SJSA1 (cell line): Measurements from ENCODE around the gene MTG2. TPM values are rescaled to one million over a fixed set of nuclear protein-coding genes. Genes with fewer than 3 reads are reported as not detected.

ENCODE experiments used
- DNase-seq, 2 experiments: peaks; one replicate each; pipeline ENCODE4 v3.0.0-alpha.2; 2015 to 2020; ENCODE audit warnings: low spot score in 2 of 2, low read depth in 1 of 2
- H3K27ac ChIP-seq: fragments of 250-450 bp; sonication (Bioruptor Pico); 2 replicates; pipeline ENCODE4 v1.5.1; 2020; ENCODE audit warnings: mild to moderate bottlenecking, moderate library complexity
- H3K27me3 ChIP-seq: fragments of 250-450 bp; sonication (Bioruptor Pico); replicated peaks from 2 replicates; pipeline ENCODE4 v1.5.1; 2020; ENCODE audit warnings: mild to moderate bottlenecking, moderate library complexity
- H3K36me3 ChIP-seq: fragments of 250-450 bp; sonication (Bioruptor Pico); 2 replicates; pipeline ENCODE4 v1.5.1; 2020; ENCODE audit warnings: mild to moderate bottlenecking
- H3K4me1 ChIP-seq: fragments of 250-450 bp; sonication (Bioruptor Pico); replicated peaks from 2 replicates; pipeline ENCODE4 v1.6.1; 2021; ENCODE audit warnings: mild to moderate bottlenecking
- H3K4me3 ChIP-seq: fragments of 250-450 bp; sonication (Bioruptor Pico); 2 replicates; pipeline ENCODE4 v1.5.1; 2020; ENCODE audit warnings: mild to moderate bottlenecking
- H3K9me3 ChIP-seq: fragments of 250-450 bp; sonication (Bioruptor Pico); replicated peaks from 2 replicates; pipeline ENCODE4 v1.5.1; 2020; ENCODE audit warnings: mild to moderate bottlenecking
- total RNA-seq: library from RNA; depleted of rRNA; stranded (reverse); fragments of >200 nt; shearing (Covaris generic); gene quantifications from 2 replicates; pipeline ENCODE4 v1.2.3, GENCODE V29; 2014; rRNA removed

Gene MTG2
- total RNA-seq, 1 experiment from 2014 or later: 23.9 TPM

DNA sequence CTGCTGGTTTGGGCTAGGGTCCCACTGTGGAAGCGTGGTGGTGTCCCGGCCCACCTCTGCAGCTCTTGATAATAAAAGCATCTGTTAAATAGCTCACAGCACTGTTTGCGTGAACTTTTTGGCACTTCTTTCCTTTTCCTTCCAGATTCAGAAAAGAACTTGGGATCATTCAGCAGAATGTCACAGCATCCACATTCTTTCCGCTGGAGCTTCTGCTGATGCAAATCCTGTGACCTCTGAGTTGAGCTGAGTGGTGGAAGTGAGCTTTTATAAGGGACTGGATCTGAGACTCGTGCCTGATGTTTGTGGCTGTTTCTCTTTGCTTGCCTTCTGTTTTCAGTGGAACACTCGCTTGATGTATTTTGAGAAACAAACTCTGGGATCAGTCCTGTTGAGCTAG, 59.3 kb downstream of the MTG2 start:
- peaks cover 7% of the 10 kb centered on the region; the same call in 1 of the 2 replicates for H3K36me3 ChIP-seq
- H3K27me3 ChIP-seq: no peaks in the 10 kb centered on the region
- no peak for DNase-seq
- peaks cover 8% of the 10 kb centered on the region for H3K4me1 ChIP-seq
- no peak overlapping the region for H3K27ac ChIP-seq
- no peak overlapping the region for H3K4me3 ChIP-seq
- H3K9me3 ChIP-seq: no peaks in the 10 kb centered on the region

DNA sequence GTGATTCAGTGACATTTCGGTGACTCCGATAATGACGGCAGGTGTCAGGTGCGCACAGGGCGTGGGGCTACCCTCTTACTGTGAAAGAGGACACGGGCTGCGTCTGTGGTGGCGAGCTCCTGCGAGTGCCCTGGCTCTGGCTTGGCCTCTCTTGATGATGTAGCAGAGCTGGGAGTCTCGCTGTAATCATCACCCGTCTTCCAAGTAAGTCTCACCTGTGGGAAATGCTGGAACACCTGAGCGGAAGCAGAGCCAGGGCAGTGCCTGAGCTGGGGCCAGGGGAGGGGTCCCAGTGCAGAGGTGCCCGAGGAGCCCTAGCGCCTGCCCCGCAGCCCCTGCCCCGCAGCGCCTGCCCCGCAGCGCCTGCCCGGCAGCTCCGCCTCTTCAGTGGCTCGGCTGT, 60.3 kb downstream of the MTG2 start:
- Histone ChIP-seq H3K27ac (no peak overlapping the region), H3K4me3 (no peak overlapping the region), H3K36me3 (peaks cover 7% of the 10 kb centered on the region; the same call in 1 of the 2 replicates), H3K9me3 (no peaks in the 10 kb centered on the region), H3K27me3 (no peaks in the 10 kb centered on the region), H3K4me1 (peaks cover 4% of the 10 kb centered on the region; the same call in 1 of the 2 replicates)
- DNase-seq: no peak

DNA sequence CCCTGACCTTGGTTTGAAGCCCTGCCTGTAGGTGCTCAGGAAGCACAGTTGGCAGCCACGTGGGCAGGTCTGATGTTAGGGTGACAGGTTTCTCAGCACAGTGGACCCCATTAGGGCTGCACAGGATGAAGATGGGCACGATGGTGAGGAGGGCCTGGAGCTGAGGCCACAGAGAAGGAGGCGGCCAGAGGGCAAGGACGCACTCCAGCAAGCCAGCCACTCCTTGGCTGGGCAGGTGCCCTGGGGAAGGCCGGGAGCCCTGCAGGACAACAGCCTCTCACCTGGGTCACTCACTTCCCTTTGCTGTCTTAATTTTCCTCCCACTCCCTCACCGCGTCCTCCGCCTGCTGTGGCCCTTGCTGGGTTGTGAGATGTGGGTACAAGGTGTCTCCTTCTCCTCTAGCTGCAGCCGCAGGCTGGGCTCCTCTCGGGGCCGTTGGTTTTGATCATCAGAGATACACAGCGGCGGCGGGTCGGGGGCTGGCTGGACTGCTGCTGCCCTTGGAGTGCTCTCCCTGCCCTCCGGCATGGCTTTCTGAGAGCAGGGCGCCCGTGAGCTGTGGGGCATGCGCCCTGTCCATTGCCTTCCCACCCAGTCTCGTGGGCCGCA, 61.2 kb downstream of the MTG2 start:
- H3K27me3 ChIP-seq: no peaks in the 10 kb centered on the region
- no peak overlapping the region for H3K27ac ChIP-seq
- DNase-seq: no peak
- H3K9me3 ChIP-seq: no peaks in the 10 kb centered on the region
- peaks cover 4% of the 10 kb centered on the region; the same call in 1 of the 2 replicates for H3K4me1 ChIP-seq
- peaks cover 7% of the 10 kb centered on the region; the same call in 1 of the 2 replicates for H3K36me3 ChIP-seq
- no peak overlapping the region for H3K4me3 ChIP-seq

DNA sequence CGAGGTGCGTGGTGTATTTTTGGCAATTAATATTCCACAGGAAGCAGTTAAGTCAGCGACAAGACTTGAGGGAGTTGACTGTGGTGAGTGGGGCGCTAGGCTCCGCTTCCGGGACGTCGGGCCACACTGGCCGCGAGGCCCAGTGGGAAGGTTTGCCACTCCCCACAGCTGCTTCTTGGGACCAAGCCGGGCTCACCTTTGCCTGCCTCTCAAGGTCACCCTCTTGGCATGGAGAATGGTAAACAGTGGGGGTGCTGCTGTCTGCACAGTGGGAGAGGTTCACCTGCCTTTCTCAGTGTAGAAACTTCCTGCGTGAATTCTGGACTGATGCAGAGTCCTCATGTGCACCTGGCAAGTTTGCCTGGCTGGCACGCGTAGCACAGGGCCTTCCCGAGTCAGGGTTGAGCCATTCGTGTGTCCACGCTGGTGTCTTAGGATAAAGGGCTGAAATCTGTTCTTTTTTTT, 61.8 kb downstream of the MTG2 start:
- Histone ChIP-seq H3K36me3 (peaks cover 7% of the 10 kb centered on the region; the same call in 1 of the 2 replicates), H3K9me3 (no peaks in the 10 kb centered on the region), H3K4me3 (no peak overlapping the region), H3K27me3 (no peaks in the 10 kb centered on the region), H3K27ac (no peak overlapping the region), H3K4me1 (no peaks in the 10 kb centered on the region)
- DNase-seq: no peak

GRCh38 chr20:62245911-62246280, 63.1 kb downstream of the MTG2 start:
- DNase-seq: no peak
- H3K36me3 ChIP-seq: peaks cover 4% of the 10 kb centered on the region; the same call in 1 of the 2 replicates
- no peaks in the 10 kb centered on the region for H3K4me1 ChIP-seq
- no peak overlapping the region for H3K27ac ChIP-seq
- H3K27me3 ChIP-seq: no peaks in the 10 kb centered on the region
- H3K4me3 ChIP-seq: no peak overlapping the region
- no peaks in the 10 kb centered on the region for H3K9me3 ChIP-seq

DNA sequence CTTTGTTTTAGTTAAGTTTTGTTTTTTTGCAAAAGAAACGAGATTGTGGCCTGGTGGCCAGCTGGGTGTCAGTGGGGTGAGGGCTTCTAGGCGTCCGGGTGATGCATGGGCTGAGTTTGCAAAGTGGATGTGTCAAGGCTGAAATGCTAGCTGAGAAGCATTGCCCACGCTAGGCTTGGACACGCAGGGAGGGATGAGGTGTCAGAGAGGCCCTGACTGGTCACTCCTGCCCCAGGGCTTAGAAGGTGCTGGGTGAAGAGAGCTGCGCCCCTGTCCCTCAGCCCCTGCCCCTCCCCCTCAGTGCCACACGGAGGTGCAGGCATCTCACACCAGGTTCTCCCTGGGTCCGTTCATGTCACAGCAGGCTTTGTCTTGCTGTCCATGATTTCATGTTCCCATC, 63.6 kb downstream of the MTG2 start:
- no peak for DNase-seq
- H3K36me3 ChIP-seq: peaks cover 4% of the 10 kb centered on the region; the same call in 1 of the 2 replicates
- H3K9me3 ChIP-seq: no peaks in the 10 kb centered on the region
- no peak overlapping the region for H3K4me3 ChIP-seq
- H3K27me3 ChIP-seq: no peaks in the 10 kb centered on the region
- H3K27ac ChIP-seq: no peak overlapping the region
- H3K4me1 ChIP-seq: no peaks in the 10 kb centered on the region

GRCh38 chr20:62246872-62247652, 64.2 kb downstream of the MTG2 start:
- DNase-seq: no peak
- Histone ChIP-seq H3K27me3 (no peaks in the 10 kb centered on the region), H3K4me1 (no peaks in the 10 kb centered on the region), H3K9me3 (no peaks in the 10 kb centered on the region), H3K4me3 (no peak overlapping the region), H3K36me3 (peaks cover 4% of the 10 kb centered on the region; the same call in 1 of the 2 replicates), H3K27ac (no peak overlapping the region)

DNA sequence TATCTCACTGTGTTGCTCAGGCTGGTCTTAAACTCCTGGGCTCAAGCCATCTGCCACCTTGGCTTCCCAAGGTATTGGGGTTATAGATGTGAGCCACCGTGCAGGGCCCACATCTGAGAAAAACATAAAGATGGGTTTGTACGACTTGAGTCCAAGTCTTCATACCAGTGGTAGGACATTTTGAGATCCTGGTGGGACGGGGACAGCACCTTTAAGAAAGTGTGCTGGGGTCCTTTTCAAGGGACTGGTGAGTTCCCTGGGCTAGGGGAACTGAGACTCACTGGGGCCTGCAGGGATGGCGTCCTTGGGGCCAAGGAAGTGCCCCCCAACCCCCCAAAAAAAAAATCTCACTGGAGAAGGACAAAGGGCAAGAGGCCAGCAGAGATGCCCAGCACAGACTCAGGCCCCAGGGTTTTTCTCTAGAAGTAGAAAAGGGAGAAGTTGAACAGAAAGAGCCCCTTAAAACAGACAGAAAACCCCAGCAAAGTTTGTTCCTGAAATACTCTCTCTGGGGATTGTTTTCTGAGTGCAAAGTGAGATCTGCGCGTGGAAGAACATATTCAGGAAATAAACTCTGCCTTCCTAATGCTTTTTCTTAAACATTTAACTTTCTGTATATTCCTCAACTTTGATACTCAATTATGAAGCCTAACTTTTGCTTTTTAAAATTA, 66.2 kb downstream of the MTG2 start:
- no peak for DNase-seq
- no peak overlapping the region for H3K4me3 ChIP-seq
- H3K27ac ChIP-seq: no peak overlapping the region
- H3K27me3 ChIP-seq: no peaks in the 10 kb centered on the region
- no peaks in the 10 kb centered on the region for H3K4me1 ChIP-seq
- H3K36me3 ChIP-seq: no peaks in the 10 kb centered on the region
- H3K9me3 ChIP-seq: no peaks in the 10 kb centered on the region

- Histone ChIP-seq H3K27me3 (no peaks in the 10 kb centered on the region), H3K27ac (no peak overlapping the region), H3K9me3 (no peaks in the 10 kb centered on the region), H3K4me3 (no peak overlapping the region), H3K4me1 (no peaks in the 10 kb centered on the region), H3K36me3 (peaks cover 5% of the 10 kb centered on the region)
- DNase-seq: no peak
Observed at GRCh38 chr20:62252342-62252966, 69.6 kb downstream of the MTG2 start.

Other genes starting within 250 kb of the MTG2 start
- 0.38 and 7.1 TPM in 2 replicates for gene TAF4, start 117.1 kb upstream of the MTG2 start, total RNA-seq
- 21.1 and 33.2 TPM in 2 replicates for gene LSM14B, start 60.6 kb upstream of the MTG2 start, total RNA-seq
- gene PSMA7, start 39.6 kb upstream of the MTG2 start, total RNA-seq: 782 and 1,103 TPM in 2 replicates
- gene SS18L1, start 39.3 kb upstream of the MTG2 start, total RNA-seq: 5.2 and 14.2 TPM in 2 replicates
- gene HRH3, start 37.2 kb downstream of the MTG2 start, total RNA-seq: not detected in 2 replicates
- 10.5 and 14.9 TPM in 2 replicates for gene OSBPL2, start 55.5 kb downstream of the MTG2 start, total RNA-seq
- 279 and 361 TPM in 2 replicates for gene ADRM1, start 120.0 kb downstream of the MTG2 start, total RNA-seq
- 3.2 and 3.6 TPM in 2 replicates for gene LAMA5, start 184.3 kb downstream of the MTG2 start, total RNA-seq
- gene RPS21, start 204.1 kb downstream of the MTG2 start, total RNA-seq: 1,057 and 1,367 TPM in 2 replicates
- 6.9 and 14.9 TPM in 2 replicates for gene CABLES2, start 224.3 kb downstream of the MTG2 start, total RNA-seq
- gene RBBP8NL, start 244.5 kb downstream of the MTG2 start, total RNA-seq: not detected in 2 replicates